Measurements from ENCODE around the gene LDHAL6B.
A peak's percentile ranks its signal among the peaks of the same experiment; 100 is the strongest.
"Not testable (repeated sequence)": the region's sequence is repeated elsewhere in the genome, so short reads cannot be mapped to it uniquely, and the experiment has no call there.

The LDHAL6B gene

GRCh38 chr15:59160880-59161593 is 45.6 kb upstream of the LDHAL6B start:
- Histone ChIP-seq H3K9me3 (ENCODE audit: severe bottlenecking) (no peaks in the 10 kb centered on the region), H3K27me3 (ENCODE audit: insufficient read depth, low read depth, severe bottlenecking) (no peaks in the 10 kb centered on the region), H3K27ac (no peak overlapping the region), H3K36me3 (no peaks in the 10 kb centered on the region), H3K4me3 (ENCODE audit: low read depth, low read length) (no peak overlapping the region)
- peak; percentile 89 for TF ChIP-seq CTCF (IDR thresholded peaks at IDR 0.05; ENCODE audit: low read depth, low read length)
- peak; percentile 68 for DNase-seq

DNA sequence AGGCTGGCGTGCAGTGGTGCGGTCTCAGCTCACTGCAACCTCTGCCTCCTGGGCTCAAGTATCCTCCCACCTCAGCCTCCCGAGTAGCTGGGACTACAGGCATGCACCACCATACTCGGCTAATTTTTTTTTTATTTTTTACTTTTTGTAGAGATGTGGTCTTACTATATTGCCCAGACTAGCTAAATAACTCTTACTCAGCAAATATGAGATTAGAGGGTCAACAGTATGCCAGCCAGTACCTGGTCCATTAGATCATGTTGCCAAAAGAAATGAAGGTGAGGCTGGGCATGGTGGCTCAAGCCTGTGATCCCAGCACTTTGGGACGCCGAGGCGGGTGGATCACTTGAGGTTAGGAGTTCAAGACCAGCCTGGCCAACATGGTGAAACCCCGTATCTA is 44.6 kb upstream of the LDHAL6B start:
- not testable (repeated sequence) for DNase-seq; H3K9me3 ChIP-seq (ENCODE audit: severe bottlenecking); H3K27ac ChIP-seq; H3K4me3 ChIP-seq (ENCODE audit: low read depth, low read length); H3K27me3 ChIP-seq (ENCODE audit: insufficient read depth, low read depth, severe bottlenecking); H3K36me3 ChIP-seq

GRCh38 chr15:59165726-59166125 is 40.9 kb upstream of the LDHAL6B start:
- H3K27ac ChIP-seq = peak overlapping the region; percentile 27; the same call in 1 of the 2 replicates
- no peaks in the 10 kb centered on the region for H3K9me3 ChIP-seq (ENCODE audit: severe bottlenecking)
- DNase-seq = no peak
- H3K27me3 ChIP-seq (ENCODE audit: insufficient read depth, low read depth, severe bottlenecking) = no peaks in the 10 kb centered on the region
- H3K36me3 ChIP-seq = no peaks in the 10 kb centered on the region
- TF ChIP-seq CTCF (IDR thresholded peaks at IDR 0.05; ENCODE audit: low read depth, low read length) = no peak
- H3K4me3 ChIP-seq (ENCODE audit: low read depth, low read length) = no peak overlapping the region

DNA sequence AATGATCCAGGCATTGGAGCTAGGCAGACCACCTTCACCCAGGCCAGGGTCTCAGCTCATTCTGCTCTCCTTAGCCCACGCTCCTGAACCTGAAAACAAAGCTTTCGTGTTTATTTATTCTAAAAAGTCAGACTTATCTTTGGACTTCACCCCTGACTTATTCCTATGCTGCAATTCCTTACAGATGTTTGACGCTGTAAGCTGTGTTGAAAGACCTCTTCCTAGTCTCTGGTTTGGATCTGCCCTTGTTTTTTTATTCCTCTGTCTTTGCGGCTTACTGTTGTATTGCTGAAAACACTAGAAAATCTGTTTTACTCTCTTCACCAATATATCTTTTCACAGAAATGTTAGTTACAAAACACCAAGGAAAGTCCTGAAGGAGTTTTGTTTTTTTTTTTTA is 40.5 kb upstream of the LDHAL6B start:
- DNase-seq = no peak
- TF ChIP-seq CTCF (IDR thresholded peaks at IDR 0.05; ENCODE audit: low read depth, low read length) = no peak
- Histone ChIP-seq H3K27ac (no peak overlapping the region; the same call in 1 of the 2 replicates), H3K4me3 (ENCODE audit: low read depth, low read length) (no peak overlapping the region), H3K9me3 (ENCODE audit: severe bottlenecking) (no peaks in the 10 kb centered on the region), H3K27me3 (ENCODE audit: insufficient read depth, low read depth, severe bottlenecking) (no peaks in the 10 kb centered on the region), H3K36me3 (no peaks in the 10 kb centered on the region)

- Histone ChIP-seq H3K27ac (no peak overlapping the region), H3K9me3 (ENCODE audit: severe bottlenecking) (no peaks in the 10 kb centered on the region), H3K4me3 (ENCODE audit: low read depth, low read length) (no peak overlapping the region), H3K27me3 (ENCODE audit: insufficient read depth, low read depth, severe bottlenecking) (no peaks in the 10 kb centered on the region), H3K36me3 (no peaks in the 10 kb centered on the region)
- TF ChIP-seq CTCF (IDR thresholded peaks at IDR 0.05; ENCODE audit: low read depth, low read length) = no peak
- no peak for DNase-seq
Observed at GRCh38 chr15:59166601-59167265, 39.9 kb upstream of the LDHAL6B start.

DNA sequence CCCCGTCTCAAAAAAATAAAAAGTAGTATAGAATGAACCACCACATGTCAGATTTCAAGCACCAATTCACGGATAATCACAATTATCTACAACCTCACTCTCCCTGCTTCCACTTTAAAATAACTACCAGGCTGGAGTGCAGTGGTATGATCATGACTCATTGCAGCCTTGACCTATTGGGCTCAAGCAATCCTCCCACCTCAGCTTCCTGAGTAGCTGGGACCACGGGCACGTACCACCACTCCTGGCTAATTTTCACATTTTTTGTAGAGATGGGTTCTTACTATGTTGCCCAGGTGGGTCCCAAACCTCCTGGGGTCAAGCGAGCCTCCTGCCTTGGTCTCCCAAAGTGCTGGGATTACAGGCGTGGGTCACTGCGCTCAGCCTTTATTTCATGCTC is 38.1 kb upstream of the LDHAL6B start:
- no peak for TF ChIP-seq CTCF (IDR thresholded peaks at IDR 0.05; ENCODE audit: low read depth, low read length)
- Histone ChIP-seq H3K27ac (no peak overlapping the region), H3K4me3 (ENCODE audit: low read depth, low read length) (no peak overlapping the region), H3K27me3 (ENCODE audit: insufficient read depth, low read depth, severe bottlenecking) (no peaks in the 10 kb centered on the region), H3K9me3 (ENCODE audit: severe bottlenecking) (no peaks in the 10 kb centered on the region), H3K36me3 (no peaks in the 10 kb centered on the region)
- no peak for DNase-seq

Measured in WERI-Rb-1 (cell line).